SKM-1 treated with dmso at 0.1 percent for 144 hours (cell line): ENCODE measurements around the gene PCDH8.
A peak's percentile ranks its signal among the peaks of the same experiment; 100 is the strongest.
"Not testable (repeated sequence)": the region's sequence is repeated elsewhere in the genome, so short reads cannot be mapped to it uniquely, and the experiment has no call there.

Experiments
- DNase-seq: peaks from one replicate; lab custom pipeline; 2025; ENCODE audit not compliant: unreplicated experiment; lab: John Stamatoyannopoulos, UW

Gene PCDH8

GRCh38 chr13:52827839-52828238, 20.6 kb downstream of the PCDH8 start:
- no peak for DNase-seq

GRCh38 chr13:52817886-52818285, 30.6 kb downstream of the PCDH8 start:
- not testable (repeated sequence) for DNase-seq

GRCh38 chr13:52815330-52815729, 33.1 kb downstream of the PCDH8 start:
- DNase-seq, result no peak

- DNase-seq, result no peak
Observed at GRCh38 chr13:52812941-52813340, 35.5 kb downstream of the PCDH8 start.

- DNase-seq, result no peak
Observed at GRCh38 chr13:52811841-52812240, 36.6 kb downstream of the PCDH8 start.

GRCh38 chr13:52810526-52810925, 37.9 kb downstream of the PCDH8 start:
- DNase-seq, result peak; percentile 21

- DNase-seq, result no peak
Observed at GRCh38 chr13:52810011-52810410, 38.4 kb downstream of the PCDH8 start.

- DNase-seq, result peak; percentile 96
Observed at GRCh38 chr13:52809310-52809769, 39.1 kb downstream of the PCDH8 start.

GRCh38 chr13:52808842-52809219, 39.6 kb downstream of the PCDH8 start:
- no peak for DNase-seq

- DNase-seq, result no peak
Observed at GRCh38 chr13:52806029-52806428, 42.4 kb downstream of the PCDH8 start.

- DNase-seq, result no peak
Observed at GRCh38 chr13:52804202-52804641, 44.2 kb downstream of the PCDH8 start.

- DNase-seq, result no peak
Observed at GRCh38 chr13:52800856-52801255, 47.6 kb downstream of the PCDH8 start.

- DNase-seq, result no peak
Observed at GRCh38 chr13:52798770-52799430, 49.5 kb downstream of the PCDH8 start.

- no peak for DNase-seq
Observed at GRCh38 chr13:52797176-52797575, 51.3 kb downstream of the PCDH8 start.

GRCh38 chr13:52794589-52794988, 53.9 kb downstream of the PCDH8 start:
- no peak for DNase-seq

- no peak for DNase-seq
Observed at GRCh38 chr13:52793515-52794061, 54.9 kb downstream of the PCDH8 start.
